WTC11 (cell line): Measurements from ENCODE around the gene DNM1L.

Source experiments
- CTCF ChIP-seq: fragments of 200-600 bp; IDR thresholded peaks from 2 replicates; pipeline ENCODE4 v1.8.0; 2022; ENCODE audit warnings: antibody characterized with exemption
- TP53 ChIP-seq: sonication (generic); formaldehyde crosslinking; IDR thresholded peaks from 2 replicates; pipeline ENCODE4 v1.8.1; 2023; ENCODE audit warnings: mild to moderate bottlenecking, missing genetic modification reagents
- ZNF281 ChIP-seq: sonication (generic); formaldehyde crosslinking; IDR thresholded peaks from 2 replicates; pipeline ENCODE4 v1.8.0; 2023; ENCODE audit warnings: mild to moderate bottlenecking, missing genetic modification reagents

- TF ChIP-seq TP53 (CRISPR knock-in tag) (no peak), CTCF (peak; percentile 26; the same call in 1 of the 2 replicates), ZNF281 (CRISPR knock-in tag) (no peak)
These were observed 6.9 kb upstream of the DNM1L start for GRCh38 chr12:32671930-32672780.
